HAP-1 (cell line): ENCODE results near the gene SNAPC4.

Experiments used
- DNase-seq, 2 experiments: peaks; one replicate each; pipeline ENCODE4 v3.0.0-alpha.2; 2016 to 2020; ENCODE audit warnings: low spot score in 2 of 2
- H3K27me3 ChIP-seq: fragments of 250-450 bp; sonication (Bioruptor Pico); 2 replicates; pipeline ENCODE4 v1.5.1; 2020; ENCODE audit warnings: low read depth, mild to moderate bottlenecking, moderate library complexity
- H3K36me3 ChIP-seq: fragments of 250-450 bp; sonication (Bioruptor Pico); replicated peaks from 2 replicates; pipeline ENCODE4 v1.5.1; 2020; ENCODE audit warnings: mild to moderate bottlenecking
- H3K4me1 ChIP-seq: fragments of 250-450 bp; sonication (Bioruptor Pico); 2 replicates; pipeline ENCODE4 v1.5.1; 2020; ENCODE audit warnings: mild to moderate bottlenecking
- H3K4me3 ChIP-seq: fragments of 250-450 bp; sonication (Bioruptor Pico); 2 replicates; pipeline ENCODE4 v1.5.1; 2020; ENCODE audit warnings: mild to moderate bottlenecking, moderate library complexity
- H3K9me3 ChIP-seq: fragments of 250-450 bp; sonication (Bioruptor Pico); 2 replicates; pipeline ENCODE4 v1.5.1; 2020; ENCODE audit warnings: mild to moderate bottlenecking, moderate library complexity
- in situ Hi-C: fragments of 300-500 bp; cut with MboI; formaldehyde crosslinking; loops from 3 replicates; pipeline ENCODE4 v1.14.3; 2020; ENCODE audit warnings: low sequenced_read_pairs, inconsistent platforms, mixed read lengths

The SNAPC4 gene

DNA sequence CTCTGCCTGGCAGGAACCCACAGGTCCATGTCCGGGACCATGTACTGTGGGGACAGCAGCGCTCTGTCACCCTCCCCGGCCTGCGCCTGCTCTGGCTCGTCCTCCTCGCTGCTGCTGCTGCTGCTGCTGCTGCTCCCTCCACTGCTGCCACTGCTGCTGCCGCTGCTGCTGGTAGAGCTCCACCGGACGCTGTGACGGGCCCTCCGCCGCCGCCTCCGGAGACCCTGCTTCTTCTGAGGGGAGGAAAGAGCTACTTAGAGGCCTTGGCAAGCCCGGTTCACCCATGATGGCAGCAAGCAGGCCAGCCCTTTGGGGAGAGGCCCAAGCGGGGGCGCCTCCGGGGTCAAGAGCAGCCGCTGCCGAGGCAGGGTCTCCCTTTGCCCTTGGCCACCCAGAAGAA is 16.5 kb downstream of the SNAPC4 start:
- in situ Hi-C loops: no loop called here
- Histone ChIP-seq H3K36me3 (peaks cover 83% of the 10 kb centered on the region), H3K4me3 (no peak overlapping the region), H3K4me1 (no peaks in the 10 kb centered on the region), H3K27me3 (no peaks in the 10 kb centered on the region), H3K9me3 (no peaks in the 10 kb centered on the region)
- no peak for DNase-seq

DNA sequence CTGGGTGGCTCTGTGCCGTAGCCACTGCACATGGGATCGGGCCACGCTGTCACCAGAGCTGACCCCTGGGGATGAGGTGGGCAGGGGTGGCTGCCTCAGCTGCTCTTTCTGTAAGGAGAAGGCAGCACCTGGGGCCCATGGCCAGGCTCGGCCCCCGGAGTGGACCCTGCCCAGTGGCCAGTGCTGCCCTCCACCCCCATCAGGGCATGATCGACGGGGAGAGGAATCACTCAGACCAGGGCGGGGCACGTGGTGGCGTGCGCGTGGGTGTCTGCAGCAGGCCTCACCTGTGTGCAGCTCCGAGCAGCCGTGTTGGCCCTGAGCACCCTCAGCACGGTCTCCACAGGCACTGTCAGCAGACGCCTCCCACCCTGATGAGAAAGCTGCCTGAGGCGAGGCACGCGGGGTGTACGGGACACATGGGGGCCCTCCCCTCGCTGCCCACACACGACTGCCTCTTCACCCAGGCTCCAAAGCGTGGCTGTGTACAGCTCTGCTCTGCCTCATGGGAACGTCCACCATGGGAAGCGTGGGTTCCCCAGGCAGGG is 17.9 kb downstream of the SNAPC4 start:
- Histone ChIP-seq H3K36me3 (peaks cover 78% of the 10 kb centered on the region), H3K4me1 (no peaks in the 10 kb centered on the region), H3K9me3 (no peaks in the 10 kb centered on the region), H3K27me3 (no peaks in the 10 kb centered on the region), H3K4me3 (no peak overlapping the region)
- in situ Hi-C loops: no loop called here
- DNase-seq: no peak

DNA sequence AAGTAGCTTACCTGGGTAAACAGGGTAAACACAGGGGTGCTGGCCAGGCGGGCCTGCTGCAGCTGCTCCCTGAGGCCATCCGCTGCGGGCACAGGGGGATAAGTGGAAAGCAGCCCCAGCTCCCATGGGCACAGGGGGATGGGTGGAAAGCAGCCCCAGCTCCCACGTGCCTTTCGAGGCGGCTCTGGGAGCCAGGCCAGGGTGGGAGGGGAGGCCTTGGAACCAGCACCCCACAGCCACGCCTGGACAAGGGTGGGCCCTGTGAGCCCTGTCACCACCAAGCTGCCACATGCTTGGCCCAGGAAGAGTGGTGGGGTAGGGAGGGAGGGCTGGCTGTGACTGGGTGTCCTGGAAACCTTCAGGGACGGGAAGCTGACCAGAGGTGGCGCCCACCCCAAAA is 18.7 kb downstream of the SNAPC4 start:
- peaks cover 78% of the 10 kb centered on the region for H3K36me3 ChIP-seq
- H3K9me3 ChIP-seq: no peaks in the 10 kb centered on the region
- no peaks in the 10 kb centered on the region for H3K4me1 ChIP-seq
- in situ Hi-C loops: no loop called here
- H3K4me3 ChIP-seq: no peak overlapping the region
- DNase-seq: no peak
- H3K27me3 ChIP-seq: no peaks in the 10 kb centered on the region

DNA sequence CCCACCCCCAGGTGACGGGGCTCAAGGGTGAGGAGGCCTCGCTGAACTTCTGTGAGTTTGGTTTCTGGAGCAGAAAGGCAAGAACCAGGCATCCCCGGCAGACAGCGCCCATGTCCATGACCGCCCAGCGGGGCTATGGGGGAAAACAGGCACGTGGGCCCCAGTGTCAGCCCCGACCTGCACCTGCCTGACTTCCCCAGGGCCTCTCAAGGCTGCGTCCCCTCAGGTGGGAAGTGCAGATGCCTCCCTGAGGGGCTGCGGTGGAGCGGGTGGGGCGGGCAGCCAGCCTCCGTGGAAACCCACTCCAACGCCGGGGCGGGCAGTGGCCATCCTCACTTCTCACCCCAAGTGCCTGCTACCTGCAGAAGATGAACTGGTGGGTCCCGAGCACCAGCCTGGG is 19.6 kb downstream of the SNAPC4 start:
- in situ Hi-C loops: no loop called here
- Histone ChIP-seq H3K9me3 (no peaks in the 10 kb centered on the region), H3K27me3 (no peaks in the 10 kb centered on the region), H3K4me1 (no peaks in the 10 kb centered on the region), H3K4me3 (no peak overlapping the region), H3K36me3 (peaks cover 87% of the 10 kb centered on the region)
- no peak for DNase-seq

DNA sequence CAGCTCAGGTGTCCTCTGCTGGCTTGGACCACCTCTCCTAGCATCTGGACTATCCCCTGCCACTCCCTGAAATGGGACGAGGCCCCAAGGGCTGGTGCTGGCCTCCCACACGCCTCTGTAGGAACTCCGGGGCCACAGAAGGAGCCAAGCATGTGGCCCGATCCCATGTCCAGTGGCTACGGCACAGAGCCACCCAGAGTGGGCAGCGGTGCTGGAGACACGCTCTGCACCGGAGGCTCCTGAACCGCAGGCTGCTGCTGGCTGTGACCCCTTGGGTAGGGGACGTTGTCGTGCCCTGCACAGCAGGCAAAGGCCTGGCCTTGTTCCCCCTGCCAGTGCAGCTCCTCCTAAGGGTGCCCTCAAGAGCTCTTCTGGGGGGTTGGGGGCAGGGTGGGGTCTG is 20.1 kb downstream of the SNAPC4 start:
- Histone ChIP-seq H3K4me1 (no peaks in the 10 kb centered on the region), H3K27me3 (no peaks in the 10 kb centered on the region), H3K4me3 (no peak overlapping the region), H3K36me3 (peaks cover 83% of the 10 kb centered on the region), H3K9me3 (no peaks in the 10 kb centered on the region)
- no peak for DNase-seq
- in situ Hi-C loops: no loop called here

DNA sequence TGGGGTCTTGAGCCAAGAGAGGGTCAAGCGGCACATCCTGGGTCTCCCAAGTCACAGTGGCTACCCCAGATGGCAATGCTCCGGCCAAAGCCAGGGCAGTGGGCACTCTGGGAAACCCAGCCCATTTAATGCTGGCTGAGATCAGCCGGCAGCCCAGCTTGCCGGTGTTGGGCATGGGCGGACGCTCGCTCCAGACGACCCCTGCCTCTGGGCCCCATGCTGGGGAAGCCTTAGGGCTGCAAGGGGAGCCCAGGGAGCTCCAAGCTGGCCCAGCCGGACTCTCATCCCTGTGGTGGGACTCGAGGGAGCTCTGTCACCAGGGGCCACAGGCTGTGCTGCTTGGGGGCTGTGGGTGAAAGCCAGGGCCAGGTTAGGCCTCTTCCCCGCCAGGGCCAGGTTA is 20.6 kb downstream of the SNAPC4 start:
- peaks cover 78% of the 10 kb centered on the region for H3K36me3 ChIP-seq

DNA sequence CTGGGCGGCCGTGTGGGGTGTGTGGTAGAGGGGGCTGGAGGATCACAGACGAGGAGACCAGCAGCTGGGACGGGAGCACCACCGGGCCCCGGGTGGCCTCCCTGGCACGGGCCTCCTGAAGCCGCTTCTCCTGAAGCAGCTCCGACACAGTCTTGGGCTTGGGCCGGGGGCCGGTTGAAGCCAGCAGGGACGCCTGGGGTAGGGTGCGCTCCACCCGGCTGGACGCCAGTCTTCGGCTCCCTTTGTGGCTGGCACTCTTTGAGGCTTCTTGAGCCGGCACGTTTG is 21.0 kb downstream of the SNAPC4 start:
- no peak for DNase-seq
- Histone ChIP-seq H3K27me3 (no peaks in the 10 kb centered on the region), H3K36me3 (peaks cover 73% of the 10 kb centered on the region), H3K4me3 (no peak overlapping the region), H3K9me3 (no peaks in the 10 kb centered on the region), H3K4me1 (no peaks in the 10 kb centered on the region)
- in situ Hi-C loops: no loop called here

More for the DNA sequence above, 20.6 kb downstream of the SNAPC4 start:
- no peak for DNase-seq
- no peak overlapping the region for H3K4me3 ChIP-seq
- in situ Hi-C loops: no loop called here
- no peaks in the 10 kb centered on the region for H3K9me3 ChIP-seq
- H3K27me3 ChIP-seq: no peaks in the 10 kb centered on the region
- H3K4me1 ChIP-seq: no peaks in the 10 kb centered on the region

DNA sequence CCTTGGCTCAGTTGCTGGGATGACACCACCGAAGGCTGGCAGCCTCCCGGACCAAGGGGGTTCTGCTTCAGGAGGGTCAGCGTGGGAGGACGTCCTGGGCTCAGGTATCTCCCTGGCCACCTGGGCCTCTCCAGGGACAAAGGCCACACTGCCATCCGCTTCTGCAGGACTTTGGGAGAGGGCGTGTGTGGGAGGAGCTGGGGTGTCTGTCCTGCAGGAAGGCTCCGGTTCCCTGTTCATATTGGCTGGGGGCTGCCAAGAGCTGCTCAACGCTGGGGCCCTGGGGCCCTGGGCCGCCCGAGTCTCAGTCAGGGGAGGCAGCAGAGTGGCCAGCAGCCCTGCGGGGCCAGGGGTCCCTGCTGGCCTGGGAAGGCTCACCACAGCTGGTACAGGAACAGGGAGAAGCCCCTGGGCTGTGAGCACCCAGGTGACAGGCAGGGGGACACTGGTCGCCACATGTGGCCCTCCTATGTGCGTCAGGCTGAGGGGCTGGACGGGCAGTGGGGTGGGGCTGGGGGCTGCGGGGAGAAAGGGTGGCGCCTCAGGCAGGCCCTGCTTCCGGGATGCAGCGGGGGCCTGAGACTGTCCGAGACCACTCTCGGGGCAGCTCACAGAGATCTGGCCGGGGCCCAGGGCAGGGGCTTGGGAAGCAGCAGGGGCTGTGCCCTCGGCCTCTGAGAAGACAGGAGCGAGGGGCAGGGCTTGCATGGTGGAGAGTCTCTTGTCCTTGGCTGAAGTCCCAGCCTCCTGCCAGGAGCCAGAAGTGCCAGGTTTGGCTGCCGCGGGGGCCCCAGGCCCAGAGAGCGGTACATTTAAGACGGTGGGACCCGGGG is 21.6 kb downstream of the SNAPC4 start:
- Histone ChIP-seq H3K27me3 (no peaks in the 10 kb centered on the region), H3K4me1 (no peaks in the 10 kb centered on the region), H3K36me3 (peaks cover 68% of the 10 kb centered on the region), H3K4me3 (no peak overlapping the region), H3K9me3 (no peaks in the 10 kb centered on the region)
- in situ Hi-C loops: no loop called here
- no peak for DNase-seq

DNA sequence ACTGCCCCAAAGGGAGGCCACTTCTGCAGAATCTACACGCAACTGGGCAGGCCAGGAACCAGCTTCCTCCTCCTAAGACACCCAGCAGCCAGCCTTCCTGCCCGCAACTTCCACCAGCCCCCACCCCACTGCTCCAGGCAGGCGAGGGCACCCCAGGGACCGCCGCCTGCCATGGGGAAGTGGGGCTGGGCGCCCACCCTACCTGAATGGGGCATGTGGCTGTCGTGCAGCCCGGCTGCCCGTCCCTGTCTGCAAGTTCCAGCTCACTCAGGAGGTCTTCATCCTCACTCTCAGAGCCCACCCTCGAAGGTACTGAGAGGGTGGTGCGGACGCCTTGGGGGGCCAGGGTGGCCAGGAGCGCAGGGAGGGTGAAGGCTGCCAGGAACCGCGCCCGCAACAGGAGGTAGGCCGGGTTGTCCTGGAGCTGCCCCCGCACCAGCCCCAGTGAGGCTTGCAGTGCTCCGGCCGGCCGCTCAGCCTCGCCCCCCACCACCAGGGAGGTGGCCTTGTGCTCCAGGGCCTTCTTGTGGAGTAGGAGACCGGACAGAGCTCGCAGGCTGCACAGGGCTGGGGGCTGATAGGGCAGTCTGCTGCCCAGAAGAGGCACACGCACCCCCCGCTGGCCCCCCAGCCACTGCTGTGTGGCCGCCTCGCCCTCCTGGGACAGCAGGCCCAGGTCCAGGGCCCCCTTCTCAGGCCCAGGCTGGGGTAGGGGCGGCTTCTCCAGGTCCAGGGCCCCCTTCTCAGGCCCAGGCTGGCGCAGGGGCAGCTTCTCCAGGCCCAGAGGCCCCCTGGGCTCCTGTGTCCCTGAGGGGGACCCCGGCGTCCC is 22.4 kb downstream of the SNAPC4 start:
- no peak for DNase-seq
- in situ Hi-C loops: no loop called here
- Histone ChIP-seq H3K36me3 (peaks cover 59% of the 10 kb centered on the region), H3K9me3 (no peaks in the 10 kb centered on the region), H3K4me3 (no peak overlapping the region), H3K27me3 (no peaks in the 10 kb centered on the region), H3K4me1 (no peaks in the 10 kb centered on the region)

DNA sequence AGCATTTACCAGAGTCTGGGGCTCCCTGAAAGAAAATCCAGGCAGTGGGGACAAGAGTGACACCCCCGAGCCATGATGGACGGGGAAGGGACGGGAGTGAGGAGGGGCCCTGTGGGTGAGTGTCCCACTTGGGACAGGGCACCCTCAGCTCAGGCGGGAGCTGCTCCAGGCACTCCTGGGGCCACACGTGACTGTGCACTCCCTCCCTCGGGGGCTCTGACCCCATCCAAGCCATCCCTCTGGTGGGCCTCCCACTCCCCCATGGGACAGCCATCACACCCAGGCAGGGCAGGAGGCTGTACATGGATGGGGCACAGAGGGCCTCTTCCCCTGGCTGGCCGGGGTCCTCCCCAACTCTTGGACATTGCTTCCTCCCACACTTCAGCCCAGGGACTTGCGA is 23.5 kb downstream of the SNAPC4 start:
- Histone ChIP-seq H3K4me1 (no peaks in the 10 kb centered on the region), H3K27me3 (no peaks in the 10 kb centered on the region), H3K9me3 (no peaks in the 10 kb centered on the region), H3K4me3 (no peak overlapping the region), H3K36me3 (peaks cover 48% of the 10 kb centered on the region)
- in situ Hi-C loops: no loop called here
- DNase-seq: no peak

DNA sequence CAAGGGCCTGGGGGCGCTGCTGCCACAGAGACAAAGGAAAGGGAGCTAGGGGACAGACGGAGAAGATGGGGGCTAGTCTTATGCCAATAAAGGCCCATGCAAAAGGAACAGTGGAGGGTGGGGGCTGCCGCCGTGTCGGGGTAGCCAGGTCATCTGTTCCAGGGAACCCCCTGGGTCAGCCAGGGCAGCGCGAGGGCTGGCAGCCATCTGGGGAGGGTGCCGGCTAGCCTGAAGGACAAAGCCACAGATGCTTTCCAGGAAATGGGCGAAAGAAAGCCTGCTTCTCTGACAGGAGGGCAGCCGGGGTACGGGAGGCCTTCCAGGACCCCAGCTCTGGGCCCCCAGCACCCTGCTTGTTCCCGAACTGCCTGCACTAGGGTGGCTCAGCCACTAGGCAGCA is 24.9 kb downstream of the SNAPC4 start:
- Histone ChIP-seq H3K4me3 (no peak overlapping the region), H3K4me1 (no peaks in the 10 kb centered on the region), H3K27me3 (no peaks in the 10 kb centered on the region), H3K9me3 (no peaks in the 10 kb centered on the region), H3K36me3 (peaks cover 37% of the 10 kb centered on the region)
- DNase-seq: no peak
- in situ Hi-C loops: no loop called here

DNA sequence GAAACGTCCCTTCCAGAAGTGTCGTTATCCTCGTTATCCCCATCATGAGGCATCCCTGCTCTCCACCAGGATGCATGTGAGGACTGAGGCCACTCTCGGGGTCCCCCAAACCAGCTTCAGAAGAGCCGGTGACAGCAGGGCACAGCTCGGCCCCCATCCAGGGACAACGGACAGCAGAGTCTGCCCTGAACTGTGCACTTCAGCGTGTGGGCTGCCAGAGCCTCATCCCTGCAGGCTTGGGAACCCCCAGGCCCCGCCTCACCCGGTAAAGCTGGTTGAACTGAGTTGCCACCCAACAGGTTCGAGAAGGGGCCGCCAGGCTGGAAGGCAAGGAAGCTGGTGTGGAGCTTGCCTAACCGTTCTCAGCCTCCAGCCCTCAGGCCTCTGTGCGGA is 25.8 kb downstream of the SNAPC4 start:
- in situ Hi-C loops: no loop called here
- DNase-seq: no peak
- H3K4me1 ChIP-seq: no peaks in the 10 kb centered on the region
- no peak overlapping the region for H3K4me3 ChIP-seq
- peaks cover 29% of the 10 kb centered on the region for H3K36me3 ChIP-seq
- no peaks in the 10 kb centered on the region for H3K9me3 ChIP-seq
- H3K27me3 ChIP-seq: no peaks in the 10 kb centered on the region

DNA sequence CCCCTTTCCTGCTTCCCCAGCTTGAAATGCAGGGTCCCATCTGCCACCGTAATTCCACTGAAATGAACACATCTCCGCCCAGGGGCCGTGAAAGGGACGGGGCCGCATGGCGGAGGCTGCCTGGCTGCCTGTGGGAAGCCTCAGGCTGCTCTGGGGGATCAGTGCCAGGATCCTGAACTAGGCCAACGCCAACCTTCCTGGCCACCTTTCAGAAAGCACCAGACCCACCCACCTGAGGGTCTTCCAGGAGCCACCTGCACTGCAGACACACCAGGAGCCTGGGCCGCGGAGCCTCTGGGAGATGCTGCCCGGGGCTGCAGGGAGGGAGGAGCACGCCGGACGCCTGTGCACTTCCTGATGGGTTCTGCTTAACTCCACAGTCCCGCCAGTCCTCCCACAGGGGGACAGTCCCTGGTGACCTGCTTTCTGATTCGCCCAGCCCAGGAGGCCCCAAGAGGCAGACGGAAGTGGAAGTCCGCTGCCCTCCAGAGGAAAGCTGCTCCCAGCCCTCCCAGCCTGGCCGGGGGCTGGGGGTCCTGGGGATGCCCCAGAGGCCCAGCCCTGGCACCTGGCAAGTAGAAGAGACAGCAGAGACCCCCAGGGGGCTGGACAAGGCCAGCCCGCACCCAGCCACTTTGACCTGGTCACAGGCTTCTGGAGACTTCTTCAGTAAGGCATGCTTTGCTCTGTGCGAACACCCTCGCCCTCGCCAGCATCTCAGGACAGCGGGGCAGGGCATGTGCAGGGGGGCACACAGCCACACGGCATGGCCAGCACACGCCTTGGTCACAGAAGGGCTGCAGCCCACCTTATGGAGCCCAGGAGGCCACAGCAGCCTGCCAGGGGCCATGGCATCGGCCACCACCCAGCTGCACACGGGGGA is 26.4 kb downstream of the SNAPC4 start, which contains the start of gene CARD9:
CARD9 (minus strand) TSS at position 370 of the 883 bp plus-strand sequence. CDS start 1,591 bp downstream, outside the sequence.
- H3K4me3 ChIP-seq: no peak within 1 kb of the TSS
- no peaks in the 10 kb centered on the region for H3K4me1 ChIP-seq
- no peaks in the 10 kb centered on the region for H3K27me3 ChIP-seq
- H3K9me3 ChIP-seq: no peaks in the 10 kb centered on the region
- in situ Hi-C loops: no loop called here
- no peak for DNase-seq
- H3K36me3 ChIP-seq: peaks cover 23% of the 10 kb centered on the region
